ENCODE measurements around the gene TBCD. TPM values are rescaled to one million over a fixed set of nuclear protein-coding genes. Genes with fewer than 3 reads are reported as not detected.
A peak's percentile ranks its signal among the peaks of the same experiment; 100 is the strongest.

The TBCD gene
- total and polyA plus RNA-seq, 9 of the 15 experiments (the other 6 are each of a cell fraction or from before 2014, with no cell fraction given) = 8.9 to 98.5 (median 28.0) TPM

GRCh38 chr17:82898976-82899514 is 147.2 kb downstream of the TBCD start:
- Histone ChIP-seq H3K4me2 (ENCODE audit: insufficient read depth, low read length) (no peak overlapping the region), H2AFZ (ENCODE audit: low read depth, low read length) (no peak overlapping the region), H3K9ac (ENCODE audit: insufficient read depth in 1 of 2, low read depth in 2 of 2, low read length in 2 of 2) (peak overlapping the region in 1 of 2 experiments; percentile 17; a peak in 1 of 4 replicates), H3K36me3 (ENCODE audit: control insufficient read depth, insufficient read depth, low read length) (peaks cover 57% of the 10 kb centered on the region), H3K79me2 (ENCODE audit: control insufficient read depth, insufficient read depth, low read length) (peaks cover 10% of the 10 kb centered on the region; the same call in 1 of the 3 replicates), H3K4me1 (replicated peaks in 1 of 2; ENCODE audit: control insufficient read depth in 2 of 2, insufficient read depth in 2 of 2, low read length in 2 of 2) (peaks cover 0 to 19% of the 10 kb centered on the region in 2 experiments; a peak in 1 of 5 replicates), H3K27me3 (ENCODE audit: control insufficient read depth in 2 of 2, insufficient read depth in 2 of 2, low read length in 2 of 2) (no peaks in the 10 kb centered on the region), H3K27ac (ENCODE audit: extremely low read depth, low read depth, low read length) (no peak overlapping the region; the same call in 2 of the 3 replicates), H3K4me3 (no peak overlapping the region), H3K9me3 (replicated peaks; ENCODE audit: control insufficient read depth, insufficient read depth, low read depth, low read length) (0 out of 2 replicates have a peak, but pooled peaks cover 1% of the 10 kb centered on the region), H4K20me1 (replicated peaks; ENCODE audit: control insufficient read depth, insufficient read depth, low read length) (no peaks in the 10 kb centered on the region), H3K9me1 (ENCODE audit: control insufficient read depth, insufficient read depth, low read length) (no peaks in the 10 kb centered on the region)
- in situ Hi-C loops (cut with MboI) = no loop called here
- no TSS peak for BruUV-seq (replicated peaks)
- CTCF ChIA-PET (ENCODE audit: low intra/inter-chr PET ratio) = no interaction called here
- no peak for FAIRE-seq
- ATAC-seq = no peak
- DNase-seq (ENCODE audit: extremely low read depth in 1 of 4, low spot score in 3 of 4) = no peak
- WGBS (ENCODE audit: insufficient coverage, low coverage, missing lambda C conversion rate) = 91% methylated on average over 50 of the region's 53 CpGs
- POLR2A ChIA-PET = interaction anchor here (0.7 kb wide), 1 partner anchor 287 kb away, joined by 3 read pairs; no protein-coding TSS in a partner anchor
- intact Hi-C loops (cut with micrococcal nuclease) = no loop called here
- no peak for TF ChIP-seq ESRRA (IDR thresholded peaks at IDR 0.05; ENCODE audit: borderline replicate concordance, low read depth)
- peak; percentile 55 for TF ChIP-seq RBM22 (IDR thresholded peaks at IDR 0.05; ENCODE audit: low read depth, low read length, poor library complexity, severe bottlenecking)

- no peak for FAIRE-seq
- peaks cover 60% of the 10 kb centered on the region; the same call in 2 of the 3 replicates for H3K36me3 ChIP-seq (ENCODE audit: control insufficient read depth, insufficient read depth, low read length)
These were observed 148.1 kb downstream of the TBCD start for GRCh38 chr17:82899941-82900340.

More at GRCh38 chr17:82899941-82900340, 148.1 kb downstream of the TBCD start:
- intact Hi-C loops (cut with micrococcal nuclease) = no loop called here
- no peaks in the 10 kb centered on the region for H3K9me1 ChIP-seq (ENCODE audit: control insufficient read depth, insufficient read depth, low read length)
- H4K20me1 ChIP-seq (replicated peaks; ENCODE audit: control insufficient read depth, insufficient read depth, low read length) = no peaks in the 10 kb centered on the region
- H3K4me3 ChIP-seq = no peak overlapping the region
- no peak for DNase-seq (ENCODE audit: extremely low read depth in 1 of 4, low spot score in 3 of 4)
- no peak overlapping the region for H2AFZ ChIP-seq (ENCODE audit: low read depth, low read length)
- in situ Hi-C loops (cut with MboI) = no loop called here
- no peak for ATAC-seq
- 0 out of 2 replicates have a peak, but pooled peaks cover 1% of the 10 kb centered on the region for H3K9me3 ChIP-seq (replicated peaks; ENCODE audit: control insufficient read depth, insufficient read depth, low read depth, low read length)
- WGBS (ENCODE audit: insufficient coverage, low coverage, missing lambda C conversion rate) = 78% methylated on average over 5 of the region's 7 CpGs
- H3K27ac ChIP-seq (ENCODE audit: extremely low read depth, low read depth, low read length) = no peak overlapping the region
- H3K4me2 ChIP-seq (ENCODE audit: insufficient read depth, low read length) = no peak overlapping the region
- H3K4me1 ChIP-seq (replicated peaks in 1 of 2; ENCODE audit: control insufficient read depth in 2 of 2, insufficient read depth in 2 of 2, low read length in 2 of 2) = peaks cover 0 to 19% of the 10 kb centered on the region in 2 experiments; a peak in 1 of 5 replicates
- peaks cover 10% of the 10 kb centered on the region; the same call in 1 of the 3 replicates for H3K79me2 ChIP-seq (ENCODE audit: control insufficient read depth, insufficient read depth, low read length)
- no TSS peak for BruUV-seq (replicated peaks)
- POLR2A ChIA-PET = interaction anchor here (1.0 kb wide), 1 partner anchor 9 kb away, joined by 3 read pairs; no protein-coding TSS in a partner anchor
- H3K9ac ChIP-seq (ENCODE audit: insufficient read depth in 1 of 2, low read depth in 2 of 2, low read length in 2 of 2) = no peak overlapping the region
- TF ChIP-seq, protein P1, sequence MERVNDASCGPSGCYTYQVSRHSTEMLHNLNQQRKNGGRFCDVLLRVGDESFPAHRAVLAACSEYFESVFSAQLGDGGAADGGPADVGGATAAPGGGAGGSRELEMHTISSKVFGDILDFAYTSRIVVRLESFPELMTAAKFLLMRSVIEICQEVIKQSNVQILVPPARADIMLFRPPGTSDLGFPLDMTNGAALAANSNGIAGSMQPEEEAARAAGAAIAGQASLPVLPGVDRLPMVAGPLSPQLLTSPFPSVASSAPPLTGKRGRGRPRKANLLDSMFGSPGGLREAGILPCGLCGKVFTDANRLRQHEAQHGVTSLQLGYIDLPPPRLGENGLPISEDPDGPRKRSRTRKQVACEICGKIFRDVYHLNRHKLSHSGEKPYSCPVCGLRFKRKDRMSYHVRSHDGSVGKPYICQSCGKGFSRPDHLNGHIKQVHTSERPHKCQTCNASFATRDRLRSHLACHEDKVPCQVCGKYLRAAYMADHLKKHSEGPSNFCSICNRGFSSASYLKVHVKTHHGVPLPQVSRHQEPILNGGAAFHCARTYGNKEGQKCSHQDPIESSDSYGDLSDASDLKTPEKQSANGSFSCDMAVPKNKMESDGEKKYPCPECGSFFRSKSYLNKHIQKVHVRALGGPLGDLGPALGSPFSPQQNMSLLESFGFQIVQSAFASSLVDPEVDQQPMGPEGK (CRISPR knock-in tag; IDR thresholded peaks at IDR 0.05; ENCODE audit: borderline replicate concordance) = no peak
- TF ChIP-seq HDAC1 (IDR thresholded peaks at IDR 0.05) = no peak
- no peak for TF ChIP-seq PHB2 (IDR thresholded peaks at IDR 0.05; ENCODE audit: low read depth)
- no peak for TF ChIP-seq TFAM (CRISPR knock-in tag; conservative IDR thresholded peaks at IDR 0.05)
- no peak for TF ChIP-seq TAF1 (IDR thresholded peaks at IDR 0.05; ENCODE audit: control insufficient read depth, extremely low read depth, insufficient read depth, low read length, severe bottlenecking)
- no peak for TF ChIP-seq SNRNP70 (optimal IDR thresholded peaks at IDR 0.05; ENCODE audit: low read depth, low read length)
- TF ChIP-seq EP300 (IDR thresholded peaks at IDR 0.05; ENCODE audit: low read length) = no peak
- no peak for TF ChIP-seq SIN3B (IDR thresholded peaks at IDR 0.05; ENCODE audit: low read depth)
- no peak for TF ChIP-seq BMI1 (IDR thresholded peaks at IDR 0.05; ENCODE audit: low read length)
- no peak for TF ChIP-seq MAFF (IDR thresholded peaks at IDR 0.05; ENCODE audit: low read length)
- no peak for TF ChIP-seq SUPT5H (IDR thresholded peaks at IDR 0.05)
- TF ChIP-seq FOXM1 (IDR thresholded peaks at IDR 0.05; ENCODE audit: low read depth) = no peak
- TF ChIP-seq FOXM1 (CRISPR knock-in tag; IDR thresholded peaks at IDR 0.05; ENCODE audit: low read depth) = no peak
- TF ChIP-seq DPF2 (IDR thresholded peaks at IDR 0.05) = no peak
- CTCF ChIA-PET (ENCODE audit: low intra/inter-chr PET ratio) = no interaction called here
- H3K27me3 ChIP-seq (ENCODE audit: control insufficient read depth in 2 of 2, insufficient read depth in 2 of 2, low read length in 2 of 2) = no peaks in the 10 kb centered on the region
